NT2/D1 (cell line): Measurements from ENCODE around the gene GLYAT.

Source experiments
- YY1 ChIP-seq: IDR thresholded peaks from 2 replicates; pipeline ENCODE4 v1.6.1; 2011; ENCODE audit not compliant: insufficient read length, insufficient read depth
- ZNF274 ChIP-seq: IDR thresholded peaks from 2 replicates; pipeline ENCODE4 v1.6.1; 2011; ENCODE audit warnings: mild to moderate bottlenecking, low read depth, low read length

GRCh38 chr11:58771458-58771855 lies 39.7 kb upstream of the GLYAT start:
- no peak for TF ChIP-seq ZNF274
- no peak for TF ChIP-seq YY1
